ENCODE measurements around the gene ZFAND3. TPM values are rescaled to one million over a fixed set of nuclear protein-coding genes. Genes with fewer than 3 reads are reported as not detected.

ZFAND3 gene
- total RNA-seq, 1 experiment from 2014 or later = 47.2 TPM

GRCh38 chr6:37792457-37793033 is 27.0 kb upstream of the ZFAND3 start (continued):
- TF ChIP-seq REST (IDR thresholded peaks at IDR 0.05; ENCODE audit: low read depth) (no peak), EZH2phosphoT487 (IDR thresholded peaks at IDR 0.05; ENCODE audit: borderline replicate concordance) (no peak)

DNA sequence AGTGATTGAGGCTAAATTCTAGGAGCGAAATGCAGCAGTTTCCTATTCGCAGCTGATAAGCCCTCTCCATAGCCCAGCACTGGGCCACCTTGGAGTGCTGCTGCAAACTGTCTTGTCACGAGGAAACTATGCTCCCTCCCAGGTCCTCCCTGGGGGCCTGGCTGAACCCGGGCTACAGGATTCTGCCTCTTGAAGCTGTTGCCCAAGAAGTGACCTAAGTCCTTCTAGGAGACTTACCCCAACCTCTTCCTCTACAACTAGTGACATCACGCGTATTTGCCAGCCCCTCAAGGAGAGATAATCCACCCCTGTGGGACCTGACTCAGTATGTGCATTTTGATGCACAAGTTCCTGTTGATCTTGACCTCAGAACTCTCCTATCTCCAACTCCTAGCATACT is 26.5 kb upstream of the ZFAND3 start:
- ChIA-PET POLR2A (no interaction called here), CTCF (interaction anchor here (0.5 kb wide), 1 partner anchor 51 kb away, joined by 3 read pairs; no protein-coding TSS in a partner anchor), RAD21 (ENCODE audit: low non-redundant PET in 1 of 2, low total read pairs in 2 of 2, uncharacterized antibody in 2 of 2, unreplicated experiment in 2 of 2) (no interaction called here)
- BruUV-seq (replicated peaks) = no TSS peak
- no peak overlapping the region for H2AFZ ChIP-seq (ENCODE audit: low read depth, low read length, poor library complexity, severe bottlenecking)
- no peaks in the 10 kb centered on the region for H3K9me3 ChIP-seq (ENCODE audit: control insufficient read depth in 1 of 2, insufficient read depth in 1 of 2, low read depth in 1 of 2, low read length in 2 of 2)
- no peak for ATAC-seq
- H3K4me3 ChIP-seq (replicated peaks in 1 of 2; ENCODE audit: low read depth in 1 of 2, low read length in 2 of 2) = no peak overlapping the region
- TF ChIP-seq RAD21 (IDR thresholded peaks at IDR 0.05; ENCODE audit: low read depth) (no peak), FOSL1 (IDR thresholded peaks at IDR 0.05; ENCODE audit: low read depth) (no peak)
- TF ChIP-seq, protein P1, sequence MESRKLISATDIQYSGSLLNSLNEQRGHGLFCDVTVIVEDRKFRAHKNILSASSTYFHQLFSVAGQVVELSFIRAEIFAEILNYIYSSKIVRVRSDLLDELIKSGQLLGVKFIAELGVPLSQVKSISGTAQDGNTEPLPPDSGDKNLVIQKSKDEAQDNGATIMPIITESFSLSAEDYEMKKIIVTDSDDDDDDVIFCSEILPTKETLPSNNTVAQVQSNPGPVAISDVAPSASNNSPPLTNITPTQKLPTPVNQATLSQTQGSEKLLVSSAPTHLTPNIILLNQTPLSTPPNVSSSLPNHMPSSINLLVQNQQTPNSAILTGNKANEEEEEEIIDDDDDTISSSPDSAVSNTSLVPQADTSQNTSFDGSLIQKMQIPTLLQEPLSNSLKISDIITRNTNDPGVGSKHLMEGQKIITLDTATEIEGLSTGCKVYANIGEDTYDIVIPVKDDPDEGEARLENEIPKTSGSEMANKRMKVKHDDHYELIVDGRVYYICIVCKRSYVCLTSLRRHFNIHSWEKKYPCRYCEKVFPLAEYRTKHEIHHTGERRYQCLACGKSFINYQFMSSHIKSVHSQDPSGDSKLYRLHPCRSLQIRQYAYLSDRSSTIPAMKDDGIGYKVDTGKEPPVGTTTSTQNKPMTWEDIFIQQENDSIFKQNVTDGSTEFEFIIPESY (IDR thresholded peaks at IDR 0.05; ENCODE audit: extremely low read depth, insufficient replicate concordance, low read length) = no peak
- TF ChIP-seq, protein P2, sequence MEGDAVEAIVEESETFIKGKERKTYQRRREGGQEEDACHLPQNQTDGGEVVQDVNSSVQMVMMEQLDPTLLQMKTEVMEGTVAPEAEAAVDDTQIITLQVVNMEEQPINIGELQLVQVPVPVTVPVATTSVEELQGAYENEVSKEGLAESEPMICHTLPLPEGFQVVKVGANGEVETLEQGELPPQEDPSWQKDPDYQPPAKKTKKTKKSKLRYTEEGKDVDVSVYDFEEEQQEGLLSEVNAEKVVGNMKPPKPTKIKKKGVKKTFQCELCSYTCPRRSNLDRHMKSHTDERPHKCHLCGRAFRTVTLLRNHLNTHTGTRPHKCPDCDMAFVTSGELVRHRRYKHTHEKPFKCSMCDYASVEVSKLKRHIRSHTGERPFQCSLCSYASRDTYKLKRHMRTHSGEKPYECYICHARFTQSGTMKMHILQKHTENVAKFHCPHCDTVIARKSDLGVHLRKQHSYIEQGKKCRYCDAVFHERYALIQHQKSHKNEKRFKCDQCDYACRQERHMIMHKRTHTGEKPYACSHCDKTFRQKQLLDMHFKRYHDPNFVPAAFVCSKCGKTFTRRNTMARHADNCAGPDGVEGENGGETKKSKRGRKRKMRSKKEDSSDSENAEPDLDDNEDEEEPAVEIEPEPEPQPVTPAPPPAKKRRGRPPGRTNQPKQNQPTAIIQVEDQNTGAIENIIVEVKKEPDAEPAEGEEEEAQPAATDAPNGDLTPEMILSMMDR (IDR thresholded peaks at IDR 0.05 in 2 of 3, conservative IDR thresholded peaks at IDR 0.05 in 1 of 3; ENCODE audit: borderline replicate concordance in 1 of 3, insufficient read depth in 1 of 3, low read depth in 2 of 3, low read length in 2 of 3) = no peak
- H3K36me3 ChIP-seq (ENCODE audit: control insufficient read depth in 1 of 2, insufficient read depth in 2 of 2, low read length in 2 of 2) = no peaks in the 10 kb centered on the region
- peaks cover 9 to 34% of the 10 kb centered on the region in 2 experiments for H3K4me1 ChIP-seq (ENCODE audit: control insufficient read depth in 1 of 2, insufficient read depth in 2 of 2, low read length in 2 of 2)
- intact Hi-C loops (cut with micrococcal nuclease) = loop anchor here (2.0 kb wide), 1 partner anchor 308 kb away; no protein-coding TSS in a partner anchor
- H3K9ac ChIP-seq (ENCODE audit: low read length) = no peak overlapping the region
- no peak overlapping the region for H3K4me2 ChIP-seq (ENCODE audit: low read length)
- no peaks in the 10 kb centered on the region for H3K79me2 ChIP-seq (ENCODE audit: insufficient read depth, low read length)
- no peaks in the 10 kb centered on the region for H3K9me2 ChIP-seq (ENCODE audit: insufficient read depth)
- H4K20me1 ChIP-seq (ENCODE audit: insufficient read depth) = no peaks in the 10 kb centered on the region
- DNase-seq (ENCODE audit: low read depth, low spot score) = no peak
- no peak overlapping the region for H3K27ac ChIP-seq (ENCODE audit: low read depth, low read length)
- H3K27me3 ChIP-seq (ENCODE audit: insufficient read depth, low read length) = no peaks in the 10 kb centered on the region
